GM12878 (cell line): ENCODE measurements around the gene PGA3. TPM values are rescaled to one million over a fixed set of nuclear protein-coding genes. Genes with fewer than 3 reads are reported as not detected.

Experiments used
- ATAC-seq: fragments of 200-7000 bp; cut with Tn5 transposase; 3 replicates; pipeline ENCODE4 v1.9.1; 2020; ENCODE audit warnings: mild to moderate bottlenecking, moderate library complexity
- BruUV-seq: library from RNA; stranded (reverse); fragments of 400-500 nt; replicated peaks from 2 replicates; lab custom pipeline; 2021; lab: Mats Ljungman, UMichigan
- CTCF ChIA-PET: fragments of 300-600 bp; sonication (Branson Sonifier 250); formaldehyde crosslinking; extraction: SDS; loops from one replicate; lab custom pipeline; 2021; ENCODE audit warnings: inconsistent platforms; lab: Yijun Ruan, JAX
- POLR2A ChIA-PET: fragments of 350-600 bp; formaldehyde crosslinking; extraction: SDS; loops from one replicate; lab custom pipeline; 2021; ENCODE audit warnings: inconsistent platforms; lab: Charles Lee
- RAD21 ChIA-PET: fragments of 300-600 bp; sonication (Branson Sonifier 250); formaldehyde crosslinking; loops from one replicate; lab custom pipeline; 2023; ENCODE audit warnings: antibody characterized with exemption; ENCODE audit not compliant: unreplicated experiment; lab: Charles Lee
- SMC1A ChIA-PET: fragments of 300-600 bp; sonication (Branson Sonifier 250); formaldehyde crosslinking; loops from one replicate; lab custom pipeline; 2023; ENCODE audit not compliant: unreplicated experiment, uncharacterized antibody; lab: Charles Lee
- DNase-seq: peaks from one replicate; pipeline ENCODE4 v3.0.0-alpha.2; 2011; ENCODE audit warnings: low read depth, low spot score
- FAIRE-seq: peaks from 3 replicates; lab custom pipeline; 2011; peaks lifted over from hg19 to GRCh38; lab: Jason Lieb, UNC
- H2AFZ ChIP-seq: 2 replicates; pipeline ENCODE4 v1.6.0; 2011; ENCODE audit warnings: low read depth, low read length, control low read depth; ENCODE audit not compliant: control insufficient read depth
- H3K27ac ChIP-seq: 2 replicates; pipeline ENCODE4 v1.5.1; 2011; ENCODE audit warnings: control low read depth; ENCODE audit not compliant: control insufficient read depth, insufficient read depth
- H3K27me3 ChIP-seq, 2 experiments: replicated peaks in 1 of 2; 2 replicates each; pipeline versions ENCODE4 v1.6.0 to v1.6.1; 2011; ENCODE audit warnings: low read length in 1 of 2; ENCODE audit not compliant: control insufficient read depth in 2 of 2, insufficient read depth in 2 of 2
- H3K36me3 ChIP-seq, 2 experiments: 2 replicates each; pipeline ENCODE4 v1.5.1; 2011; ENCODE audit warnings: low read length in 1 of 2; ENCODE audit not compliant: control insufficient read depth in 2 of 2, insufficient read depth in 2 of 2
- H3K4me1 ChIP-seq: 2 replicates; pipeline ENCODE4 v1.6.1; 2011; ENCODE audit warnings: mild to moderate bottlenecking, low read length, moderate library complexity, mixed read lengths; ENCODE audit not compliant: control insufficient read depth, insufficient read depth
- H3K4me2 ChIP-seq: 2 replicates; pipeline ENCODE4 v1.6.0; 2011; ENCODE audit warnings: control low read depth; ENCODE audit not compliant: control insufficient read depth, insufficient read depth
- H3K4me3 ChIP-seq: fragments of 200-600 bp; sonication (generic); 2 replicates; pipeline ENCODE4 v1.5.1; 2016
- H3K79me2 ChIP-seq: 2 replicates; pipeline ENCODE4 v1.6.0; 2011; ENCODE audit warnings: low read length; ENCODE audit not compliant: control insufficient read depth, insufficient read depth
- H3K9ac ChIP-seq: 2 replicates; pipeline ENCODE4 v1.8.0; 2011; ENCODE audit warnings: low read length, control low read depth, mixed read lengths; ENCODE audit not compliant: control insufficient read depth, insufficient read depth
- H3K9me3 ChIP-seq: replicated peaks from 3 replicates; pipeline ENCODE4 v1.5.1; 2011; ENCODE audit warnings: mild to moderate bottlenecking, low read length; ENCODE audit not compliant: control insufficient read depth, insufficient read depth
- H4K20me1 ChIP-seq: 2 replicates; pipeline ENCODE4 v1.6.0; 2011; ENCODE audit not compliant: control insufficient read depth, insufficient read depth
- BRCA1 ChIP-seq: IDR thresholded peaks from 2 replicates; pipeline ENCODE4 v1.6.1; 2011; ENCODE audit warnings: low read depth, low read length, improper control_type of control experiment
- CEBPB ChIP-seq, 2 experiments: fragments of 150-350 bp in 1 of 2; IDR thresholded peaks; 2 replicates each; pipeline ENCODE4 v1.6.1; 2012 to 2014; ENCODE audit warnings: low read depth in 2 of 2, low read length in 2 of 2, borderline replicate concordance in 1 of 2, inconsistent platforms in 1 of 2
- WGBS: methylation state at CpG from one replicate; pipeline ENCODE4 v1.1.6; 2016; ENCODE audit warnings: low lambda C conversion rate; ENCODE audit not compliant: insufficient replicate concordance, insufficient coverage; ENCODE audit errors: missing lambda C conversion rate; 5-methylcytosine and 5-hydroxymethylcytosine counted together
- in situ Hi-C: fragments of 300-500 bp; cut with MboI; formaldehyde crosslinking; loops from 9 replicates; pipeline ENCODE4 v1.14.3; 2018; ENCODE audit warnings: mixed read lengths
- intact Hi-C: fragments of 100-400 bp; cut with micrococcal nuclease; formaldehyde crosslinking; loops from one replicate; pipeline ENCODE4 v1.14.2; 2022; ENCODE audit not compliant: unreplicated experiment
- polyA plus RNA-seq, 11 experiments: library from polyadenylated mRNA; depleted of rRNA in 4 of 11; unstranded in 6 of 11; stranded (reverse) in 5 of 11; fragments of >200 nt; fragmentation: Nextera tagmentation in 4 of 11; fragmentation: Illumina TruSeq in 1 of 11; extraction: Ambion mirVana in 4 of 11; extraction: Trizol in 1 of 11; gene quantifications; 1 replicate in 1 of 11; 2 replicates in 10 of 11; pipeline versions ENCODE4 v1.2.1 to v1.2.3, GENCODE V29; 2011 to 2016; ENCODE audit warnings: inconsistent platforms in 2 of 11, missing spikeins in 2 of 11, low read depth in 1 of 11
- total RNA-seq, 4 experiments: library from RNA; depleted of rRNA in 3 of 4; stranded (reverse); fragments of >200 nt in 3 of 4; fragmentation: Illumina TruSeq in 1 of 4; extraction: Trizol in 1 of 4; gene quantifications; 2 replicates each; pipeline versions ENCODE4 v1.2.1 to v1.2.3, GENCODE V29; 2013 to 2021
- TF ChIP-seq, protein P1 (sequence below): IDR thresholded peaks from 2 replicates; pipeline ENCODE4 v1.6.1; 2011; ENCODE audit warnings: low read depth, low read length, improper control_type of control experiment, borderline replicate concordance

The PGA3 gene
- total and polyA plus RNA-seq, 10 of the 15 experiments (the other 5 are each of a cell fraction or from before 2014, with no cell fraction given): not detected

DNA sequence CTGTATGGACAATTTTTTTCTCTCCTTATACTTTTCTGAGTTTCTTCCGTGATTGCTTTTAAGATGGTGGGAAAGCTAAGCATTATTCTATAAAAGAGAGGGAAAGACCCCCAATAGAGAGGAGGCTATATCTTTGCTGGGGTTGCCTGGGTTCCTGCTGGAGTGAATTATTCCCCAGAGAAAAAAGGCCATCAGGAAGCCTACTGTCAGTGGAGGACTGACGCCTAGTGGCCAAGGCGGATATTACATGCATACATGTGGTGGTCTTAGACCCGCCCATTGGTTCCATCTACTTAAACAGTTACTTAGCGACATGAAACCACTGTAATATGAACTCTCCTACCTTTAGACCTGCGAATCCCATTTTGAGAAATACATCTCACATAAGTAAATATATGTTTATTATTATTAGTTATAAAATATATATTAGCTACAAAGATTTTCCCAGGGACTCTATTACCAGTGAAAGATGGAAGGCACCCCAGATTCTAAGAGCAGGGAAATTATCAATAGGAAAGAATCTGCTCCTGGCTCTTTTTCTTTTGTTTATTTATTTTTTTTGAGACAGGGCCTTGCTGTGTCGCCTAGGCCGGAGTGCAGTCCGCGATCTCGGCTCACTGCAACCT is 15.7 kb upstream of the PGA3 start (continued):
- TF ChIP-seq, protein P1, sequence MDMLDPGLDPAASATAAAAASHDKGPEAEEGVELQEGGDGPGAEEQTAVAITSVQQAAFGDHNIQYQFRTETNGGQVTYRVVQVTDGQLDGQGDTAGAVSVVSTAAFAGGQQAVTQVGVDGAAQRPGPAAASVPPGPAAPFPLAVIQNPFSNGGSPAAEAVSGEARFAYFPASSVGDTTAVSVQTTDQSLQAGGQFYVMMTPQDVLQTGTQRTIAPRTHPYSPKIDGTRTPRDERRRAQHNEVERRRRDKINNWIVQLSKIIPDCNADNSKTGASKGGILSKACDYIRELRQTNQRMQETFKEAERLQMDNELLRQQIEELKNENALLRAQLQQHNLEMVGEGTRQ: no peak
- no peak for TF ChIP-seq BRCA1
- TF ChIP-seq, all 136 proteins: peak for 13

DNA sequence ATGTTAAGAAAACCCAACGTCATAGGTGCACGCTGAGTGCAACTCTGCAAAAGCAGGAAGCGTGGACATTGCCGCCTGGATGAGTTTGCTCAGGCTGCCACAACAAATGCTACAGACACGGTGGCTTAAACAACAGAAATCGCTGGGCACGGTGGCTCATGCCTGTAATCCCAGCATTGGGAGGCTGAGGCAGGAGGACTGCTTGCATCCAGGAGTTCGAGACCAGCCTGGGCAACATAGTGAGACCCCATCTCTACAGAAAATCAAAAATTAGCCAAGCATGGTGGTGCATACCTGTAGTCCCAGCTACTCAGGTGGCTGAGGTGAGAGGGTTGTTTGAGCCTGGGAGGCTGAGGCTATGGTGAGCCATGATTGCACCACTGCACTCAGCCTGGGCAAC is 13.4 kb upstream of the PGA3 start:
- no peak for FAIRE-seq
- Histone ChIP-seq H2AFZ (no peak overlapping the region), H3K27ac (no peak overlapping the region), H3K4me3 (no peak overlapping the region), H3K9ac (no peak overlapping the region), H3K4me2 (no peak overlapping the region), H4K20me1 (no peaks in the 10 kb centered on the region), H3K4me1 (no peaks in the 10 kb centered on the region), H3K79me2 (no peaks in the 10 kb centered on the region), H3K27me3 (no peaks in the 10 kb centered on the region)
- BruUV-seq: no TSS peak
- ChIA-PET CTCF (interaction anchor here (0.6 to 3.9 kb wide), 4 partner anchors 31 to 619 kb away, joined by 3 to 72 read pairs (median 4); no protein-coding TSS in a partner anchor), POLR2A (interaction anchor here (0.7 kb wide), 1 partner anchor 194 kb away, joined by 4 read pairs; no protein-coding TSS in a partner anchor), SMC1A (interaction anchor here (0.5 to 4.1 kb wide), 4 partner anchors 61 to 415 kb away, joined by 3 to 44 read pairs (median 14); no protein-coding TSS in a partner anchor)
- in situ Hi-C loops: loop anchor here (5.0 kb wide), 1 partner anchor 77 kb away; no protein-coding TSS in a partner anchor
- TF ChIP-seq CEBPB (IDR thresholded peaks at IDR 0.05; ENCODE audit: borderline replicate concordance in 1 of 2, low read depth in 2 of 2, low read length in 2 of 2): no peak
- TF ChIP-seq, all 136 proteins: peak for 0
- RAD21 ChIA-PET: interaction anchor here (1.2 kb wide), 1 partner anchor 59 kb away, joined by 3 read pairs; no protein-coding TSS in a partner anchor
- intact Hi-C loops: no loop called here
- no peaks in the 10 kb centered on the region for H3K36me3 ChIP-seq
- H3K9me3 ChIP-seq: no peaks in the 10 kb centered on the region
- ATAC-seq (no peak), DNase-seq (no peak)
- 33% methylated on average over 8 of the region's 8 CpGs for WGBS
